Measurements from ENCODE around the gene NFIA.

The NFIA gene

DNA sequence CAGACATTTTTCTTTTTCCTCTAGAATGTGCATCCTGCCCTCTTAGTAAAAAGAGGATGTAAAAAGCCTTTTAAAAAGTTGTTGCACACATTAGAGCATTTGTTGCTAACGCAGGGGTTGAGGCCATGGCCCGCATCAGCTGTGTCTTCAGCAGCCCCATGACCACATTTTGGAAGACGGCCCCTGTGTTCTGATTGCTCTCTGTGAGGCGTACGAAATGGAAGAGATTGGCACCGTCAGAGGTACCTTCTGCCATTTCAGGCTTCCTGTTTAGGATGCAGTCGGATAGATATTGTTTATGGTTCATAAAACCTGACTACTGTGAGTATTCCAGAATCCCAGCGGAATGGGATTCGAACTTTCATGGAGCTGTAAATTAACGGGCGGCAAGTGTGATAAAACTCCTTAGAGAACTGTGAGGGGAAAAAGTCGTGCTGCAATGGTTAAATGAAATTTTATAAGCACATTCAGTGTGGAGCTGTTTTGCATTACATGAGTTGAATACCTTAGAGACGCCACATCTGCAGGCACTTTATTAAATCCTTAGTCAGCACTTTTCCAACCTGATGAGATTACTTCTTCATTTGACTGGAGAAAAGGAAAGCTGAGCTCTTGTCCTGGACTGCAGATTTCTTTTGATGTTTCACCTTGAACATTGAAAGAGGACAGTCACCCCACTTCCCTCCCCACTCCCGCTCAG, 368.7 kb downstream of the NFIA start:
- no peak overlapping the region for H3K27ac ChIP-seq
- H4K20me1 ChIP-seq = no peaks in the 10 kb centered on the region
- H3K27me3 ChIP-seq = no peaks in the 10 kb centered on the region
- peaks cover 0 to 20% (median 7%) of the 10 kb centered on the region in 10 experiments; a peak in 7 of 20 replicates for H3K4me1 ChIP-seq
- no peaks in the 10 kb centered on the region for H3K36me3 ChIP-seq
- H3K9me3 ChIP-seq (replicated peaks in 1 of 11) = no peaks in the 10 kb centered on the region
- no peak for TF ChIP-seq Cebpa-rat (IDR thresholded peaks at IDR 0.05)
- H3K9ac ChIP-seq = no peak overlapping the region
- peak overlapping the region in 1 of 11 experiments; percentile 26; a peak in 1 of 22 replicates for H3K4me2 ChIP-seq
- H3K4me3 ChIP-seq = no peak overlapping the region

DNA sequence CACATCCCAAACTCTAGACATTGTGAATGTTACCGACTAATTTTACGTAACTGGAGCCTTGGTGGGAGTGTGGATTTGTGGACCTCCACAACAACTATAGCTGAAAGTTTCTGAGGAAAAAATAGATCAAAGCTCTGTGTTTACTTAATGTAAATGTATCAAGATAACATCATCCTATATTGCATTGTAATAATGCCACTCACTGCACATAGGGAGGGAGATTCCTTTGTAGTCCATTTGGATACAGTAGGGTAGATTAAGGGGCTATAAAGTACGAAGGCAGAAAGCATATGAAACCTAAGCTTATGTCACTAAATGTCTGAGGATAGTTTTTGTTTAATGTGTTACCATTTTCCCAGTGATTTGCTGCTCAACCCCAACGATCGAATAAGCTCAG, 369.2 kb downstream of the NFIA start:
- Histone ChIP-seq H3K36me3 (no peaks in the 10 kb centered on the region), H3K27ac (no peak overlapping the region), H3K27me3 (no peaks in the 10 kb centered on the region), H3K9ac (no peak overlapping the region), H3K9me3 (replicated peaks in 1 of 11) (no peaks in the 10 kb centered on the region), H3K4me2 (no peak overlapping the region), H4K20me1 (no peaks in the 10 kb centered on the region), H3K4me1 (peaks cover 0 to 20% (median 7%) of the 10 kb centered on the region in 10 experiments; a peak in 7 of 20 replicates), H3K4me3 (no peak overlapping the region)
- no peak for TF ChIP-seq Cebpa-rat (IDR thresholded peaks at IDR 0.05)

DNA sequence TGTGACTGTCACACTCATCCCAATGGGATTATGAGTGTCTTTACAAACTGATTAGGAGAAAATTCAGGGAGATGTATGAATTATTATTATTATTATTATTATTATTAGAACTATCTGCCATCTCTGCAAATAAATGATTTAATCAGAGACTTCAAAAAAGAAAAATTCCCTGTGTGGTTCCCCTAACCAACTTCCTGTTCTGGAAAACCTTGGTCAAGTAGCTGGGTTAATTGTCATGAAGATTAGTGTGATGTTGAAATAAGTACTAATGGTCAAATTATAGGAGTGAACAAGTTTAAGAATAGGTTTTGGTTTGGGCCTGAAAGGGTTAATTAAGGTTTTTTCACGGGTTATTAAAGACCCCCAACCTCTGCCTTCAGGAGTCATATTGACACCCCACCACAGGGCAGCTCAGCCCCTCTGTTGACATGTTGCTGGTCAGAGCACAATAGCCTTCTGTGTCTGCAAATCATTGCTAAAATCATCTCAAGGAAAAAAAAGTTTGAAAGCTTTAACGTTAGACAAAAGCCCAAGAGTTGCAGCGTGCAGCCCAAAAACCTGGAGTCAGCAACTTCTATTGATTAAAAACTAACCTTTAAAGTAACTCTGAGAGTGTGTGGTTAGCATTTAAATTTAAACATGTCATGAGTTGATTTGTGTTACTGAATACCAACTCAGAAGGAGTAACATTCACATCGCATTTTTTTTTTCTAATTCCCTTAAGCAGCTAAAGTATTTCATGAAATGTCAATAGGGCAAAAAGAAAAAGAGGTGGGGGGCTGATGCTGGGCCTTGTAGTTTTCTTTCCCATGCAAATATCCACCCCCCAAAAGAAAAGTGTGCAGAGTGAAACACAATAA, 370.0 kb downstream of the NFIA start:
- Histone ChIP-seq H3K9me3 (replicated peaks in 1 of 11) (no peaks in the 10 kb centered on the region), H4K20me1 (no peaks in the 10 kb centered on the region), H3K36me3 (no peaks in the 10 kb centered on the region), H3K27me3 (no peaks in the 10 kb centered on the region), H3K9ac (no peak overlapping the region), H3K27ac (no peak overlapping the region), H3K4me1 (peaks cover 0 to 20% (median 7%) of the 10 kb centered on the region in 10 experiments; a peak in 7 of 20 replicates), H3K4me3 (no peak overlapping the region), H3K4me2 (peak overlapping the region in 7 of 11 experiments; percentile 7 to 26 (median 12); a peak in 10 of 22 replicates)
- TF ChIP-seq Cebpa-rat (IDR thresholded peaks at IDR 0.05) = no peak

DNA sequence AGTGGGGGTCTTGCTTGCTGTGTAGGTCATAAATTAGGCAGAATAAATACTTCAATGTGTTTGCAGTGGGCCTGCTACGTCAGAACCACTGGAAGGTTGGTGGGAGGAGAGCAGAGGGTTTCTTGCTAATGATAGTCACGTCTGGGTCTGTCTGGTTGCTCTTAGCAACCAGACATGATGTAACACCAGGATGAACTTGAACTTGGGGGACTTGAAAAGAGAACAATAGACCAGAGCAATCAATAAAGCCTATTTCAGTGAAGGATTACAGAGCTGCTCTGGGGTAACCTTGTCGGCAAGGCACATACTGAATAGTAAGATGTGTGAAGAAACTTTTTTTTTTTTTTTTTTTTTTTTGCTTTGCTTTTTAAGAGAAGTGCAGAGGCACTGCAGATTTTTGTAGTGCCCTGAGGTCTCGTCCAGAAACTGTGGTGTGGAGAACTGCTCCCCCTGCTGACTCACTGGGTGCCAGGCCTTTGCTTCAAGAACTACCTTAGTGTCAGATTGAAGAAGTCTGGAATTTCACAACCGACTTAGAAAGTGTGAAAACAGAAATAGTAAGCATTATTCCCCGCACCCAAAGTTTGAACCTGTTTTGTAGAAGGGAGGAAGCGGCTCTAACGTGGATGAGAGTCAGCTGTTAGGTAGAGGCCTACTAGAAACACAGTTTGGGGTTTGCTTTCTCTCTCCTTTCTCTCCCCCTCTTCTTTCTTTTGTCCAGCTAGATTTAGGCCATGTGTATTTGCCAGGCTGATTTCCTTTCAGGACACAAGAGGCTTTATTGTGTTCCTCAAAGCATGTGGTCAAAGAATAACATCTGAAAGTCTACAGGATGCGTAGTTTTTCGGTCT, 371.0 kb downstream of the NFIA start:
- H3K4me3 ChIP-seq = no peak overlapping the region
- 0 out of 22 replicates have a peak, but pooled peaks of 1 of the 11 experiments have one; percentile 14 for TF ChIP-seq Cebpa-rat (IDR thresholded peaks at IDR 0.05)
- H3K9me3 ChIP-seq (replicated peaks in 1 of 11) = no peaks in the 10 kb centered on the region
- no peaks in the 10 kb centered on the region for H3K27me3 ChIP-seq
- H4K20me1 ChIP-seq = no peaks in the 10 kb centered on the region
- peak overlapping the region in 1 of 11 experiments; percentile 40; a peak in 1 of 22 replicates for H3K27ac ChIP-seq
- 0 out of 22 replicates have a peak overlapping the region, but pooled peaks of 2 of the 11 experiments have one; percentile 11 to 15 for H3K9ac ChIP-seq
- H3K4me2 ChIP-seq = peak overlapping the region in 9 of 11 experiments; percentile 7 to 42 (median 15); a peak in 11 of 22 replicates
- H3K4me1 ChIP-seq = peaks cover 0 to 20% (median 7%) of the 10 kb centered on the region in 10 experiments; a peak in 7 of 20 replicates
- no peaks in the 10 kb centered on the region for H3K36me3 ChIP-seq

DNA sequence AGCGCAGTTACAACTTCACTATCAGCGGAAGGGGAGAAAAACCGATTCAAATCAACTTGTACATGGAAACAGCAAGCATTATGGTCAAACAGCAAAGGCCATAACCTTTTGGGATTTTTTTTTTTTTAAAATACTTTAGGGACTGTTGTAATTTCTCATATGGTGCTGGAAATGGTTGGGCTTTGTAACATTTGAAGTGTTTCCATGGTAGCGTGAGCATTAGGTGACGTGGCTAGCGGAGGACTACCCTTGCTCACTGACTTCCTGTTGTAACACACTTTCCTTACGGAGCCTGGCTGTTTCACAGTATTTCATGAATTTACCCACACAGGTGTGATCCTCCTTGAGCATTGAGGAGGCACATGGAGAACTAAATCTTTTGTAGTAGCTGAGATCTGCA, 373.0 kb downstream of the NFIA start:
- Histone ChIP-seq H3K9ac (no peak overlapping the region), H3K27me3 (no peaks in the 10 kb centered on the region; a peak in 2 of 22 replicates), H3K4me1 (peaks cover 0 to 17% (median 7%) of the 10 kb centered on the region in 10 experiments; a peak in 10 of 20 replicates), H3K4me3 (no peak overlapping the region), H3K36me3 (no peaks in the 10 kb centered on the region), H3K9me3 (replicated peaks in 1 of 11) (no peaks in the 10 kb centered on the region), H4K20me1 (no peaks in the 10 kb centered on the region), H3K27ac (no peak overlapping the region), H3K4me2 (no peak overlapping the region)
- TF ChIP-seq Cebpa-rat (IDR thresholded peaks at IDR 0.05) = no peak

DNA sequence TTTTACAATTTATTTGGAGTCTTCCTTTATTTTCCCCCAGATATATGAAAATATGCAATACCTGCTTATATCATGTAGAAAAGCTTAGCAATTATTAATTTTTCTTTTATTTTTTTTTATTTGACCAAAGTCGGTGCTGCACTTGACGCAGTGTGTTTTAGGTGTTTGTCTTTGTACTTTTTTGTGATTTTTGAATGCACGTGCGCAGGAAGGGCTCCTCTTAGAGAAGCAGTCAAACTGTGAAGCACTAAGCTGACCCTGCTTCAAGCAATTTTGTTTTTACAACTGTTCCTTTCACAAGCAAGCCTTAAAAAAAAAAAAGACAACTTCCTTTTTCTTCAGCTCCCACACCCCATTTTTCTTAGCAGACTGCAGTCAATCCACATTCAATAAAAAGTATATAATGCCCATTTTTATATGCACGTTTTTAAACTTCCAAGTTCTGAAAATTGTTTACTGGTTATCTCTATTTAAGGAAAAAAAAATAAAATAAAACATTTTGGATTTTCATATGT, 375.2 kb downstream of the NFIA start:
- H3K4me1 ChIP-seq = peaks cover 0 to 14% (median 7%) of the 10 kb centered on the region in 10 experiments; a peak in 9 of 20 replicates
- no peak overlapping the region for H3K4me2 ChIP-seq
- H3K4me3 ChIP-seq = no peak overlapping the region
- no peak overlapping the region for H3K27ac ChIP-seq
- H3K9me3 ChIP-seq (replicated peaks in 1 of 11) = no peaks in the 10 kb centered on the region
- no peaks in the 10 kb centered on the region; a peak in 2 of 22 replicates for H3K27me3 ChIP-seq
- H3K36me3 ChIP-seq = no peaks in the 10 kb centered on the region
- no peak overlapping the region for H3K9ac ChIP-seq
- no peaks in the 10 kb centered on the region for H4K20me1 ChIP-seq
- TF ChIP-seq Cebpa-rat (IDR thresholded peaks at IDR 0.05) = no peak

DNA sequence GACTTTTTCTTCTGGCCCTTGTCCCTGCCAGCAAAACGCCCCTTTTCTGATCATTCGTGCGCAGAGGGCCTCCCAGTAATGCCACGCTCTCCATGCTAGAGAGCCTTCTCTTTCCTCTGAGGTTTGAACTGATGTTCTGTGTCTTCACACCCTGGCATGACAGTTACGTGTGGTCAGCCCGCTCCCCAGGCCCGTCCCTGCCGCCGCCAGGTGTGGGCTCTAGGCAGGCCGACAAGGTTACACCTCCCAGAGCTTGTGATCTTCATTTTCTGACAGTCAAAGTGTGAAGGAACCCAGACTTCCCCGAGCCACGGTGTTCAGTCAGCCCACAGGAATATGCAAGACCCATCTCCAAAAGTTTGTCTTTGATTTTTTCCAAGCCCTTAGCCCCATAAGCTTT, 377.0 kb downstream of the NFIA start:
- Histone ChIP-seq H4K20me1 (no peaks in the 10 kb centered on the region), H3K4me2 (peak overlapping the region in 5 of 11 experiments; percentile 26 to 39 (median 32); a peak in 9 of 22 replicates), H3K36me3 (no peaks in the 10 kb centered on the region), H3K9ac (no peak overlapping the region), H3K4me1 (peaks cover 0 to 7% (median 0%) of the 10 kb centered on the region in 10 experiments; a peak in 7 of 20 replicates), H3K27me3 (no peaks in the 10 kb centered on the region; a peak in 2 of 22 replicates), H3K4me3 (no peak overlapping the region), H3K9me3 (replicated peaks in 1 of 11) (no peaks in the 10 kb centered on the region), H3K27ac (no peak overlapping the region)
- TF ChIP-seq Cebpa-rat (IDR thresholded peaks at IDR 0.05) = no peak

DNA sequence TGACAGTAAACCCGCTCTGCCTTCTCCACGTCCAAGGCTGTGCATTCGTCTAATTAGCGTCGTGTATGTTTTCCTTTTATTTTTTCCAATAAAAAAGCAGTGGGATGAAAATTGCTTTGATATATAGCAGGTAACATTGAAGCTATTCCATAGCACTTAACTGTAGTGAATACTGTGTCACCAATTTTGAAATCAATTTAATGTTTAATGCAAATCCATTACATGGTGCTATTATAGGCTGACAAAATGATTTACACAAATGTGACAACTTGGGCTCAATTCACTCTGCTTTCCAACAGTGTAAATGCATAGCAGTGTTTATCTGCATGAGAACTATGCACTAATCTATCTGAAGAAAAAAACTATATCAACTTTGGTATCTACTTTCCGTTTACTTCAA, 377.8 kb downstream of the NFIA start:
- no peak for TF ChIP-seq Cebpa-rat (IDR thresholded peaks at IDR 0.05)
- Histone ChIP-seq H3K9me3 (replicated peaks in 1 of 11) (no peaks in the 10 kb centered on the region), H3K4me2 (no peak overlapping the region), H4K20me1 (no peaks in the 10 kb centered on the region), H3K27me3 (no peaks in the 10 kb centered on the region; a peak in 2 of 22 replicates), H3K27ac (no peak overlapping the region), H3K9ac (no peak overlapping the region), H3K4me1 (peaks cover 0 to 7% (median 0%) of the 10 kb centered on the region in 10 experiments; a peak in 7 of 20 replicates), H3K36me3 (no peaks in the 10 kb centered on the region), H3K4me3 (no peak overlapping the region)

Measured in BLaER1 treated with 17β-estradiol and CSF1 and Interleukin-3, amounts not matched to agents 10 nM and 100 nM (cell line).